Embryonic facial prominence (tissue), 1 donor: ENCODE data around the gene LLGL2.

Source experiments
- DNase-seq: peaks from one replicate; pipeline ENCODE4 v3.0.0-alpha.2; 2016; ENCODE audit errors: extremely low spot score

Gene LLGL2

GRCh38 chr17:75492555-75493168, 32.8 kb upstream of the LLGL2 start:
- no peak for DNase-seq

DNA sequence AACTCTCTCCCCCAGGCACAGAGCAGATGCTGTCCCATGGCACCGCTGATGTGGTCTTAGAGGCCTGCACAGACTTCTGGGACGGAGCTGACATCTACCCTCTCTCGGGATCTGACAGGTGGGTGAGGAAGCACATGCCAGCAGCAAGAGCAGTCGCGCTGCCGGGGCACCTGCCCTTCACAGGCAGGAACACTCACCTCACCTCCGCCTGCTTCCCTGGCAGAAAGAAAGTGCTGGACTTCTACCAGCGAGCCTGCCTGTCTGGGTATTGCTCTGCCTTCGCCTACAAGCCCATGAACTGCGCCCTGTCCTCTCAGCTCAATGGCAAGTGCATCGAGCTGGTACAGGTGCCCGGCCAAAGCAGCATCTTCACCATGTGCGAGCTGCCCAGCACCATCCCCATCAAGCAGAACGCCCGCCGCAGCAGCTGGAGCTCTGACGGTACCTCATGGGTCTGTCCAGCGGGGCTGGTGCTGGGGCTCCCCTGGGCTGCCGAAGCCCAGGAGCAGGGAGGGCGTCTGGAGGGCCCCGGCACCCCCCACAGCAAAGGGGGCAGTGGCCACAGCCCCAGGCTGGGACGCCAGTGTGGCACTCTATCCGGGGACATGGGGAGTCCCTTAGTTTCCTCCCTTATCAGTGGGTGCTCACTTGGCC, 31.9 kb upstream of the LLGL2 start:
- no peak for DNase-seq

DNA sequence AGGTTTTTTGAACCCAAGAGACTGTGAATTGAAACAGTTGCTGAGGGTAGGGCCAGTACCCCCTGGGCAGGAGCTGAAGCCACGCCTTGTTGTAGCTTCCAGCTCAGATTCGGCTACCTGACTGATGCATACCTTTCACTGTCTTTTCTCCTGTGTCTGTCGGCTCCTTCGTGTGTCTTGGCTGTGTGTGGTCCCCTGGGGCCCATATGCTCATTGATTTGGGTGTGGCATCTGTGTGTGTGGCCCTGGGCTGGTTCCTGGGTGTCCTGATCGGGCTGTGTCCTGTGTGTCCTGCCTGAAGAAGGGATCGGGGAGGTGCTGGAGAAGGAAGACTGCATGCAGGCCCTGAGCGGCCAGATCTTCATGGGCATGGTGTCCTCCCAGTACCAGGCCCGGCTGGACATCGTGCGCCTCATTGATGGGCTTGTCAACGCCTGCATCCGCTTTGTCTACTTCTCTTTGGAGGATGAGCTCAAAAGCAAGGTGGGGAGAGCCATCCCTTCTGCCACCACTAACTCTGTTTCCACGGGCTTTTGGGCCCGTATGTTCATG, 31.1 kb upstream of the LLGL2 start:
- DNase-seq, result no peak

GRCh38 chr17:75496005-75496404, 29.5 kb upstream of the LLGL2 start:
- DNase-seq, result no peak

- DNase-seq, result no peak
Observed at GRCh38 chr17:75498039-75498725, 27.3 kb upstream of the LLGL2 start.

DNA sequence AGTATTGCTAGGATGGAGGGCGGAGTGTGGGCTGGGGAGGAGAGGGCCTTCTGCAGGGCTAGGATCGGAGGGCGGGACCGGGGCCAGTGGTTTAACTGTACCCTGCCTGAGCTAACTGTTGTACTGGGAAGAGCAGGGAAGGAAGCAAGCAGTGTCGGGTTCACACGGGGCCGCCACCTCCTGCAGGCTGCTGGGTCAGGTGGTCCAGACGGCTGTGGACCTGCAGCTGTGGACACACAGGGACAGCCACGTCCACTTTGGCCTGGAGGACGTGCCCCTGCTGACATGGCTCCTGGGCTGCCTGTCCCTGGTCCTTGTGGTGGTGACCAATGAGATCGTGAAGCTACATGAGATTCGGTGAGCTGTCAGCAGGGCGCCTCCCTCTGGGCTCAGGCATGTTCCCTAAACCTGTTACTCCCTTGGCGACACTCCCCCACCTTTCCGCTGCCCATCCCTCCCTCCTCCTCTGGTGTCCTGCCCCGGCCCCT, 26.7 kb upstream of the LLGL2 start:
- DNase-seq, result no peak

DNA sequence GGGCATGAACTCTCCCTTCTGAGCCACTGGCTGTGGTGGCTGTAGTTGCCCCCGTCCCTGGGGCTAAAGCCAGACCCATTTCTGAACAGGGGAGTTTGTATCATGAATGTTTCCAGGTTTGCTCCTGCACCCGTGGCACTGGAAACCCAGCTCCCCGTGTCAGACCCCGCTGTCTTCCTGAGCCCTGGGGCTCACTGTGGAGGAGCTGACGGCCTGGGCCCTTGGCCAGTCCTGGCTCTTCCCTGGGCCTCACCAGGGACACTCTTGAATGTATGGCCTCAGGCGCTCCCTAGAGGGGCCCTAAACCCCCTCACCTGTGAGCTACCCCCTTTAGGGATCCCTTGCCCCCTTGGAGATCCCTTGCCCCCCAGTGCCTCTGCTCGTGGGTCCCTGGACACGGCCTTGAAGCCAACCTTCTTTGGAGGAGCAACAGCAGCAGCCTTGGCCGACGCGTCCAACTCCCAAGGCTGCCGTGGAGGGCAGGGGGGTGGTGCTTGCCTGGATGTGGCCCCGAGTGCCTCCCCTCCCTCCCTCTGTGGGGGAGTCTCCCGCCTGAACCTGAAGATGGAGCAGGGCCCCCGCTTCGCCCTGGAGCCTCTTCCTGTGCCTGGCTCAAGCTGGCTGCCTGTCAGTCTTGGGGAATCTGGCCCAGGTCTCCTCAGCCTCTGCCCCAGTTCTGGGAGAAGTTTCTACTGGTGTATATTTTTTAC, 26.0 kb upstream of the LLGL2 start:
- DNase-seq, result no peak

DNA sequence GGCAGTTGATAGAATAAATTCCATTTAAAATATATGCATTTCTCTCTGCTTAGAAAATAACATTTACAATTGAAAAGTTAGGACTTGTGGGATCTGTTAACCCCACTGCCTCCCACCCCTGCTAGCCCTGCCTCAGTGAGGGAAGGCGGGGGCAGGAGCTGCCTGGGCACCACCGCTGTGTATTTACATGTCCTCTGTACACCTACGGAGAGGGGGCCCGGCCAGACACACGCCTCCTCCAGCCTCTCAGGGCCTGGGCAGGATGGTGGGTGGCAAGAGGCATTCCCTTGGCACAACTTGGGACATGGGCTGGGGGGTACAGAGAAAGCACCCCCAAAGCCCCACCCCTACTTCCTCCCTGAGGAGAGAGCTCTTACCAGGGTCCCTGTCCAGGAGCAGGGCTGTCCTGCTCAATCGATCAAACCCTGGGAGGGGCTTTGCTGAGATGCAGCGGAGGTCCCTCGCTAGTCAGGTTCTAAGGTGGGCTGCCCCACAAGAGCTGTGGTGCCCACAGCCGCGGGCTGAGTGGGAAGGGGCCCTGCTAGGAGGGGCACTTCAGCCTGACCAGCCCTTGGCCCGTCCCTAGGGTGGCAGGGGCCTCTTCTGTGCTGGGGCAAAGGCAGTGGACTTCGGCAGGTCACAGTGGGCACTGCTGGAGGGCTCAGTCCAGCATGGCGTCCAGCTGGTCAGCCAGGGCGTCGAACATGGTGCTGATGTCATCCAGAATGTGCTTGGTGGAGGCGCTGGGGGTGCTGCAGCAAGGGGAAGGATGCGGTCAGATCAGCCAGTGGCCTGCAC, 24.9 kb upstream of the LLGL2 start:
- DNase-seq, result no peak

DNA sequence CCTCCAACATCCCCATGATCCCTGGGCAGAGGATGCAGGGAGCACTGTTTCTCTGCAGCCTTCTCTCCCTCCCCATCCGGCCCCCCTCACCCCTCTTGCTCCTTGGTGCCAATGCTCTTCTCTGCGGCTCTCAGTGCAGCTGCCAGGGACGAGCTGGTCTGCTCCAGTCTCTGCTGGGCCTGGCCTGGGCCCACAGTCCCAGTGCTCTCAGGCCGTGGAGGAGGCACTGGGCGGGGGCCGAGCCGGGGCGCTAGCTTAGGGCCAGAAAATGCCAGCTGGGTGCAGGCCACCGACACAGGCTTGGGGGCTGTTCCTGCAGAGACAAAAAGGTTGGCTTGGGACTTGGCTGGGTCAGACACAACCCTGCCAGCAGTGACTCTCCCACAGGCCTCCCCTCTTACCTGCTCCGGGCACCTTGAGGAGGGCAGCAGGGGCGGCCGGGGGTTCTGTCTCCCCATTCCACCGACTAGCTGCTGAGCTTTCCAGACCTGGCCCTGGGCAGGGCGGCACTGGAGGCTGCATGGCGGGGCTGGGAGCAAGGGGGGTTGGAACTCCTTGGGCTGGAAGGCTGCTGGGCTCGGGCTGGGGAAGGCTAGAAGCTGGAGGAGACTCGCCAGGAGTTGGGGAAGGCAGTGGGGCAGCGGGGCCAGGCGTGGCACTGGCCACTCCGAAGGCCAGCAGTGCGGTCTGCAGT, 24.0 kb upstream of the LLGL2 start:
- no peak for DNase-seq

- no peak for DNase-seq
Observed at GRCh38 chr17:75502072-75502720, 23.3 kb upstream of the LLGL2 start.

DNA sequence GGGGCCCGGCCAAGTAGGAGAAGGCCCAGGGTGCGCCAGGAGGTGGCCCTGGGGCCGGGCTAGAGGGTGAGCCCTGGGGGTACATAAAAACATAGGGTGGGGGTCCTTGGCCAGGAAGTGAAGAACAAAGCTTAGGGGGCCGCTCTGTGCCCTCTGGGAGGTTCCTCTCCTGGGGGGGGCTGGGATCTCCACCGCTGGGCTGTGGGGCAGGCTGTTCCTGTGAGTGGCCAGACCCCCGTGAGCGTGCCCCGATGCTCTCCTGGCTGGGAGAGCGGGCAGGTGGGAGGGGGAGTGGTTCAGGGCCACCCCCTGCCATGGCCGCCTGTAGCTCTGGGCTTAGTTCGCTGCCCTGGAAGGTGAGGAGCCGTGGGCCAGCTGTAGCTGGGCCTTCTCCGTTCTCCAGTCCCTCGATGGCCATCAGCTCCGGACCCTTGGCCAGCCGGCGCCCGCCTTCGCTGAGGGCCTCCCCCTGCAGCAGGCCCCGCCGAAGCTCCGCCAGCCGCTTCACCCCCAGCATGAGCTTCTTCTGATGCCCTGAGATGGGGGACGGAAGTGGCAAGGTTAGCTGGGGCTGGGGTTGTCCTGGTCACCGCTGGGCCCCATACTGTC, 22.7 kb upstream of the LLGL2 start:
- no peak for DNase-seq

DNA sequence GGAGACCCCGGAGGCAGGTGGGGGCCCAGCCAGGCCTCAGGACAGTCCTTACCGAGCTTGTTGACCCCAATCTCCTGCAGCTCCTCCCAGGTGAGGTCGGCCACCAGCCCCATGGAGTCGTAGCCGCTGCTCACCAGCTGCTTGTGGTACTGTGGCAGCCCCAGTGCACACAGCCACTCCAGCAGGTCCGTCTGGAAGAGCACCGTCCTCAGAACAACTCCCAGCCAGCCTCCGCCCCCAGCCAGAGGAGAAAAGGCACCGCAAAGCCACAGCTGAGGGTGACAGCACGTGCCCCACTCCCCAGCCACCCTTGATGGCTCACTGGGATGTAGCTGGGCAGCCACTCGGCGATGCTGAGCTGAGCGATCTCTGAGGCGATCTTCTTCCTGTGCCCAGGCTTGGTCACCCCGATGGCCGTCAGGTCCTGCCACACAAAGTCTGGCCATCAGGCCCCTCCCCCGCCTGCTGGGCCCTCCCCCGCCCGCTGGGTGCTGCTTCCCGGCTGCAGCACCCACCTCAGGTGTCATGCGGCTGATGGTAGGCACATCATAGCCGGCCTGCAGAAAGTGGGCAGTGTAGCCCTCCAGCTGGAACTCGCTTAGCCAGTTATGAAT, 22.1 kb upstream of the LLGL2 start:
- no peak for DNase-seq

DNA sequence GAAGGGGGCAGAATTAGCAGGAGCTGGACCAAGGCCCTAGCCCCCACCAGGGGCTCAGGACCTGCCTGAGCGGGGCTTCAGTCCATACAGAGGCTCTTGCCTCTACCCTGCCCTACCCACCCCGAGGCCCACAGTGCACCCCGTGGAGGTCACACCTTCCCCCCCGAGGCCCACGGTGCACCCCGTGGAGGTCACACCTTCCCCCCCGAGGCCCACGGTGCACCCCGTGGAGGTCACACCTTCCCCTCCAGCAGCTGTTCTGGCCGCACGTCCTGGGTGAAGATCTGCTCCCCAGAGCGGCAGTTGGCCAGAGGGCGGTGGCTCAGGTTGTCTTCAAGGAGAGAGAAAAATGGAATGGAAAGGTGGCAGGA, 21.5 kb upstream of the LLGL2 start:
- DNase-seq, result no peak

GRCh38 chr17:75504347-75505151, 20.9 kb upstream of the LLGL2 start:
- DNase-seq, result no peak

DNA sequence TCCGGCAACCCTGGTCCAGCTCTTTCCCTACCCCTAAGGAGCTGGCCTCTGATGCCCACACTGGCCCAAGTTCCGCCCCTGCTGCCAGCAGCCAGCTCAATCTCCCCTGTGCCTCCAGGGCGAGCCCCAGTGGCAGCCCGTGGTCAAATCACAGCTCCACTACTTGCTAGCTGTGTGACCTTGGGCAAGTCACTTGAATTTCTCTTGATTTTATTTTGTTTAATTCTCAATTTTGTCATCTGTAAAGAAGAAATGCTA, 20.4 kb upstream of the LLGL2 start:
- DNase-seq, result no peak

DNA sequence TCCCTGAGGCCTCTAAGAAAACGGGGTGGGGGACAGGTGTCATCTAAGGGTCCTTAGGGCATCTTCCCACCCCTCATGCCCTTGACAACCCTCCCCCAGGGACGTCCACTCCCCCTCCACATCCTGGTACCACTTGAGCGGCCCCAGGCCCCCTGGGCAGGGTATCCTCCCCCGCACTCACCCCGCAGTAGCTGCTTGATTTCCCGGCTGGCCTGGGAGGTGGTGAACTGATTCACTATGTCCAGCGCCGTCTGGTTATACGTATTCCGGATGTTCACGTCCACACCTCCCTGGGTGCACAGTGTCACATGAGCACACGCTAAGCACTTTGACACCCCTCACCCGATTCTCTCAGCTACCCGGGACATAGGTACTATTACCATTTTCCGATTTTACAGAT, 19.9 kb upstream of the LLGL2 start:
- no peak for DNase-seq

GRCh38 chr17:75506134-75506533, 19.4 kb upstream of the LLGL2 start:
- no peak for DNase-seq

GRCh38 chr17:75506888-75507287, 18.6 kb upstream of the LLGL2 start:
- no peak for DNase-seq
